ENCODE results near the gene PPP2R2B.

DNA sequence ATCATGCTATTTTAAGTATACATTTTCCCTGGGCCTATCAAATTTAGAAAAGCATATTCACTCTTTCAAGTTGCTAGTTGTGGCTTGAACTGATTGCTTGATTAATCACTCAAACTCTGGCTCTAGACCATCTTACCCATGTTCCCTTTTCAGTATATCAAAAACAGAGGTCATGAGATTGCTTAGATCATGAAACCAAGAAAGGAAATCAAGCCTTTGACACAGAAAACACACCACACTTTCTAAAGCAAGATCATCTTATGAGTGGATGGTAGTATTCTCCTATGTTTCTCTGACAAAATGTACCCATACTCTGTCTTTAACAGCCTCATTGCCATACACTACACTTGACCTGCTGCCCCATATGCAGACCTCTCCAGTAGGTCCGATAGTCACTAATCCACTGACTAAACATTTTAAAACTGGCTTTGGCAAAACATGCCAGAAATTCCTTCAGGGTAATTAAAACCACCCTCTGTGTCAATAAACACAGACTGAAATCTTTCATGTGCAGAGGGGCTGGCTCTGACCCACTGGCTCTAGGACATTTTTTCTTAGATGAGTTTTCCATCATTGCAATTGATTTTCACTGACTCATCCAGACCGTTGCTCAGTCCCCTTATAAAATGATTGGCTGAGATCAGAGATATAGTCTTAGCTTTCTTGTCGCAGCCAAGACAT, 18.2 kb downstream of the PPP2R2B start:
- TF ChIP-seq POLR2A (IDR thresholded peaks at IDR 0.05; ENCODE audit: low read depth, low read length) (no peak), EZH2 (IDR thresholded peaks at IDR 0.05; ENCODE audit: borderline replicate concordance, low read depth, low read length, severe bottlenecking) (no peak), JUN (IDR thresholded peaks at IDR 0.05; ENCODE audit: borderline replicate concordance, insufficient read depth, insufficient read length, low read depth) (no peak)
- TF ChIP-seq, protein P1, sequence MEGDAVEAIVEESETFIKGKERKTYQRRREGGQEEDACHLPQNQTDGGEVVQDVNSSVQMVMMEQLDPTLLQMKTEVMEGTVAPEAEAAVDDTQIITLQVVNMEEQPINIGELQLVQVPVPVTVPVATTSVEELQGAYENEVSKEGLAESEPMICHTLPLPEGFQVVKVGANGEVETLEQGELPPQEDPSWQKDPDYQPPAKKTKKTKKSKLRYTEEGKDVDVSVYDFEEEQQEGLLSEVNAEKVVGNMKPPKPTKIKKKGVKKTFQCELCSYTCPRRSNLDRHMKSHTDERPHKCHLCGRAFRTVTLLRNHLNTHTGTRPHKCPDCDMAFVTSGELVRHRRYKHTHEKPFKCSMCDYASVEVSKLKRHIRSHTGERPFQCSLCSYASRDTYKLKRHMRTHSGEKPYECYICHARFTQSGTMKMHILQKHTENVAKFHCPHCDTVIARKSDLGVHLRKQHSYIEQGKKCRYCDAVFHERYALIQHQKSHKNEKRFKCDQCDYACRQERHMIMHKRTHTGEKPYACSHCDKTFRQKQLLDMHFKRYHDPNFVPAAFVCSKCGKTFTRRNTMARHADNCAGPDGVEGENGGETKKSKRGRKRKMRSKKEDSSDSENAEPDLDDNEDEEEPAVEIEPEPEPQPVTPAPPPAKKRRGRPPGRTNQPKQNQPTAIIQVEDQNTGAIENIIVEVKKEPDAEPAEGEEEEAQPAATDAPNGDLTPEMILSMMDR (IDR thresholded peaks at IDR 0.05; ENCODE audit: extremely low read depth in 1 of 2, insufficient read depth in 1 of 2, low read depth in 1 of 2, low read length in 2 of 2) = no peak
